Right atrium auricular region (tissue), 2 donors: ENCODE results near the gene EPGN. TPM values are rescaled to one million over a fixed set of nuclear protein-coding genes. Genes with fewer than 3 reads are reported as not detected.

Experiments used
- DNase-seq: peaks from one replicate; pipeline ENCODE4 v3.0.0-alpha.2; 2019; ENCODE audit warnings: low spot score
- H3K27ac ChIP-seq, 2 donors: fragments of 200-600 bp; sonication (generic); 1 replicate in 1 of 2; 2 replicates in 1 of 2; pipeline ENCODE4 v1.5.1; 2016 to 2019
- H3K27me3 ChIP-seq, 2 donors: fragments of 200-600 bp; sonication (generic); one replicate each; pipeline versions ENCODE4 v1.5.1 to v1.6.0; 2017 to 2019
- H3K36me3 ChIP-seq: fragments of 200-600 bp; sonication (generic); one replicate; pipeline ENCODE4 v1.5.1; 2016
- H3K4me1 ChIP-seq, 2 donors: fragments of 200-600 bp; sonication (generic); one replicate each; pipeline versions ENCODE4 v1.5.1 to v1.6.0; 2017 to 2019
- H3K4me3 ChIP-seq, 2 donors: fragments of 200-600 bp; sonication (generic); 1 replicate in 1 of 2; 2 replicates in 1 of 2; pipeline ENCODE4 v1.5.1; 2017 to 2019; ENCODE audit warnings: mild to moderate bottlenecking in 1 of 2, moderate library complexity in 1 of 2
- H3K9me3 ChIP-seq, 2 donors: fragments of 200-600 bp; sonication (generic); one replicate each; pipeline ENCODE4 v1.5.1; 2019
- CTCF ChIP-seq, 2 donors: fragments of 200-600 bp; sonication (generic); IDR thresholded peaks; one replicate each; pipeline ENCODE4 v1.5.1; 2019; ENCODE audit warnings: antibody characterized with exemption in 2 of 2
- total RNA-seq, 2 donors: library from RNA; depleted of rRNA; stranded (reverse); fragments of >200 nt; gene quantifications; one replicate each; pipeline ENCODE4 v1.1.0, GENCODE V29; 2016

EPGN gene
- total RNA-seq, 2 donors from 2014 or later, result 1.8 to 3.8 TPM

- Histone ChIP-seq H3K36me3 (no peaks in the 10 kb centered on the region), H3K9me3 (no peaks in the 10 kb centered on the region), H3K4me3 (peak within 1 kb of the TSS; percentile 48 to 56), H3K4me1 (peaks cover 0 to 11% of the 10 kb centered on the region in 2 donors), H3K27ac (peak within 1 kb of the TSS; percentile 49 to 75), H3K27me3 (no peaks in the 10 kb centered on the region)
- no peak for DNase-seq
- TF ChIP-seq CTCF (IDR thresholded peaks at IDR 0.05), result no peak
Measured at GRCh38 chr4:74364652-74365491, 56.6 kb downstream of the EPGN start, which contains the start of gene EREG. Gene EREG, plus strand, starts transcription at chr4:74365145. Its CDS starts 164 bp downstream, at chr4:74365309.

- H3K27ac ChIP-seq, result peak overlapping the region; percentile 49 to 75
- peak overlapping the region; percentile 48 to 56 for H3K4me3 ChIP-seq
- DNase-seq, result no peak
- no peaks in the 10 kb centered on the region for H3K9me3 ChIP-seq
- H3K4me1 ChIP-seq, result peaks cover 0 to 11% of the 10 kb centered on the region in 2 donors
- no peaks in the 10 kb centered on the region for H3K36me3 ChIP-seq
- TF ChIP-seq CTCF (IDR thresholded peaks at IDR 0.05), result no peak
- no peaks in the 10 kb centered on the region for H3K27me3 ChIP-seq
Measured at GRCh38 chr4:74365761-74366160, 57.5 kb downstream of the EPGN start.

Other genes with a start within 250 kb of the EPGN start
- 10 to 100 TPM; 19.4 to 21.5 TPM for gene CXCL2, start 209.3 kb upstream of the EPGN start, total RNA-seq
- gene MTHFD2L, start 150.4 kb upstream of the EPGN start, total RNA-seq, result 10 to 100 TPM in 1 of 2 donors, 1 to 10 TPM in 1; 8.3 to 11.5 TPM
- 1 to 10 TPM in 1 of 2 donors, under 1 TPM in 1; 0.31 to 3.1 TPM for gene EREG, start 56.7 kb downstream of the EPGN start, total RNA-seq
- 10 to 100 TPM; 26.6 to 31.3 TPM for gene AREG, start 136.7 kb downstream of the EPGN start, total RNA-seq